Right lobe of liver (tissue), 4 donors: Measurements from ENCODE around the gene GCGR.

Experiments
- POLR2A ChIP-seq: fragments of 450-650 bp; IDR thresholded peaks from one replicate; pipeline ENCODE4 v1.6.1; 2017; ENCODE audit warnings: antibody characterized with exemption, mild to moderate bottlenecking
- TF ChIP-seq, protein P1 (sequence below), 4 donors: fragments of 200-600 bp in 3 of 4; fragments of 450-650 bp in 1 of 4; IDR thresholded peaks; one replicate each; pipeline versions ENCODE4 v1.5.1 to v1.8.0; 2016 to 2022; ENCODE audit warnings: antibody characterized with exemption in 4 of 4, mild to moderate bottlenecking in 2 of 4
- donor health status: DM: no; HTN: no; CAD: no.
- donor health status: DM: no; HTN: no; CAD: no.
- donor health status: DM: no; HTN: yes; CAD: no.

DNA sequence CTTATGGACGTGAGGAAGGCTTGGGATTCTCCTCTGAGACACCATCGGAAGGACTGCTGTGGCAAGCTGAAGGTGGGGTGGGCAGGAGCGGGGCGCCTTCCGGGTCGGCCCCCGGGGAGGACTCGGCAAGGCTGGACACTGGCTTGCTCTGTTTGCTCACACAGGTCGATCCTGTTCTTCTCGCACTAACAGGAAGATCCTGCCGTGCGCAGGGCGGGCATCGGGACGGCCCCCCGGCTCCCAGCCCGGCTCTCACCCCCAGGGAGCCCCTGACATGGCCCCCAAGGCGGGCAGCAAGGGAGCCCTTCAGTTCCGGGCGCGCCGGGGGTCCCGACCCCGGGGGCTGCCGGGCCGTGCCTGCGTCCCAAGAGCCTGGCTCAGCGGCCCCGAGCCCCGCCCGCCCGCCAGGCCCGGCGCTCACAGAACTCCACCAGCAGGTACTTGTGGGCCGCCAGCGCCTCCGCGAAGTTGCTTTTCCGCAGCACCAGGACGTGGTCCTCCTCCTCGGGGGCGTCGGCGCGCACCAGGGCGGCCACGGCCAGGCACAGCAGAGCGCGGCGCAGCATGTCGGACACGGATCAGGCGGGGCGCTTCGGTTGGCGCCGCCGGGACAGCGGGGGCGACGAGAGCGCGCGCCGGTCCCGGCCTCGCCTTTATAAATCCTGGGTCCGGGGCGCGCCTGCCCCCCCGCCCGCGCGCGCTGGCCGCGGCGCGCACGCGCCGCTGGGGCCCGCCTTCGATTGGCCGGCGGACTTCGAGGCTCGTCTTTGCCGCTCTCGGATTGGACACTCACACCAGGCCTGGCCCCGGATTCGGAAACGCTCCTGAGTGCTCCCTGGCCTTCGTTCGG is 56.2 kb downstream of the GCGR start, which contains the start of gene P4HB:
- TF ChIP-seq POLR2A = peak; percentile 94
- TF ChIP-seq, protein P1, sequence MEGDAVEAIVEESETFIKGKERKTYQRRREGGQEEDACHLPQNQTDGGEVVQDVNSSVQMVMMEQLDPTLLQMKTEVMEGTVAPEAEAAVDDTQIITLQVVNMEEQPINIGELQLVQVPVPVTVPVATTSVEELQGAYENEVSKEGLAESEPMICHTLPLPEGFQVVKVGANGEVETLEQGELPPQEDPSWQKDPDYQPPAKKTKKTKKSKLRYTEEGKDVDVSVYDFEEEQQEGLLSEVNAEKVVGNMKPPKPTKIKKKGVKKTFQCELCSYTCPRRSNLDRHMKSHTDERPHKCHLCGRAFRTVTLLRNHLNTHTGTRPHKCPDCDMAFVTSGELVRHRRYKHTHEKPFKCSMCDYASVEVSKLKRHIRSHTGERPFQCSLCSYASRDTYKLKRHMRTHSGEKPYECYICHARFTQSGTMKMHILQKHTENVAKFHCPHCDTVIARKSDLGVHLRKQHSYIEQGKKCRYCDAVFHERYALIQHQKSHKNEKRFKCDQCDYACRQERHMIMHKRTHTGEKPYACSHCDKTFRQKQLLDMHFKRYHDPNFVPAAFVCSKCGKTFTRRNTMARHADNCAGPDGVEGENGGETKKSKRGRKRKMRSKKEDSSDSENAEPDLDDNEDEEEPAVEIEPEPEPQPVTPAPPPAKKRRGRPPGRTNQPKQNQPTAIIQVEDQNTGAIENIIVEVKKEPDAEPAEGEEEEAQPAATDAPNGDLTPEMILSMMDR (IDR thresholded peaks at IDR 0.05) = no peak
